Measurements from ENCODE around the gene SLC45A1. TPM values are rescaled to one million over a fixed set of nuclear protein-coding genes. Genes with fewer than 3 reads are reported as not detected.

Gene SLC45A1
- total RNA-seq, 1 experiment from 2014 or later, result 2.5 TPM

- Histone ChIP-seq H3K27ac (no peak overlapping the region), H3K9me3 (replicated peaks) (no peaks in the 10 kb centered on the region), H3K4me1 (replicated peaks) (no peaks in the 10 kb centered on the region), H3K27me3 (replicated peaks) (no peaks in the 10 kb centered on the region), H3K4me3 (no peak overlapping the region), H3K36me3 (no peaks in the 10 kb centered on the region)
- no peak for DNase-seq (ENCODE audit: low read depth in 1 of 2, low spot score in 2 of 2)
These were observed 16.4 kb downstream of the SLC45A1 start for GRCh38 chr1:8334106-8334851.

DNA sequence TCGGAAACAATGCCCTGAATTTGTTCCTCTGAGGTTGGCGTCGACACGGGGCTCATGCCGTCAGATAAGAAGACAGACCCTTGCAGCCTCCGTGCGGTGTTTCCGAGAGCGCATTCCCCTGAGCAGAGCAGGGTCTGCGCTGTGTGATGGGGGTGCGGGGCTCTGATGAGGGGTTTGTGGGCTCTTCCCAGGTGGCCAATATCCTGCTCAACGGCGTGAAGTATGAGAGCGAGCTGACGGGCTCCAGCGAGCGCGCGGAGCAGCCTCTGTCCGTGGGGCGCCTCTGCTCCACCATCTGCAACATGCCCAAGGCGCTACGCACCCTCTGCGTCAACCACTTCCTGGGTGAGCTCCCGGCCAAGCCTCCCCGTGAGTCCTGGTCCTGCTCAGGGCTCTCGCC is 17.3 kb downstream of the SLC45A1 start:
- no peak for DNase-seq (ENCODE audit: low read depth in 1 of 2, low spot score in 2 of 2)
- Histone ChIP-seq H3K27ac (no peak overlapping the region), H3K9me3 (replicated peaks) (no peaks in the 10 kb centered on the region), H3K4me1 (replicated peaks) (no peaks in the 10 kb centered on the region), H3K36me3 (no peaks in the 10 kb centered on the region), H3K27me3 (replicated peaks) (no peaks in the 10 kb centered on the region), H3K4me3 (no peak overlapping the region)

DNA sequence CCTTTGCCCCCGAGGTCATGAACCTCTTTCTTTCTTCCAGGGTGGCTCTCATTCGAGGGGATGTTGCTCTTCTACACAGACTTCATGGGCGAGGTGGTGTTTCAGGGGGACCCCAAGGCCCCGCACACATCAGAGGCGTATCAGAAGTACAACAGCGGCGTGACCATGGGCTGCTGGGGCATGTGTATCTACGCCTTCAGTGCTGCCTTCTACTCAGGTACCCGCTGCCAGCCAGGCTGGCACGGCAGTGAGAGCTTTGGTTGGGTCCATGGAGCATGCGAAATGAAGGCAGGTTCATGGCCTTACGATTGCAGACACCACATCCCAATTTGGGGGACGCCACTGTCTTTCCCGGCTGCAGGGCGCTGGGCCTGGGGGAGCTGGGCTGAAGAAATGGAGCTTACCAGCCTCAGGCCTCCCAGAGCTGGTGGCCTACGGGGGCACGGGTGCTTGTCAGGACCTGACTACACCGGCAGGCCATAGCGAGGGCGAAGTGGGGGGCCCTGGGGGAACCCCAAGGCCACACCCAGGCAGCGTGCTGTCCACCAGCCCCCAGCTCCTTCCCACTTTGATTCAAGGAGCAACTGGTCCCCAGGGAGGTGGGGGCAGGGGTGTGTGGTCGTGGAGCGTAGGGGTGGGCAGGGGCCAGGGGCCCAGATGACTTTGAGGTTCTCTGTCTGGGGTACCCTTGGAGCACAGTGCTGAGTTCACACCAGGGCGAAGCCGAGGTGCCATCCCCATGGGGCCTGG is 20.0 kb downstream of the SLC45A1 start:
- Histone ChIP-seq H3K4me3 (no peak overlapping the region), H3K27me3 (replicated peaks) (no peaks in the 10 kb centered on the region), H3K4me1 (replicated peaks) (peaks cover 19% of the 10 kb centered on the region), H3K27ac (no peak overlapping the region), H3K9me3 (replicated peaks) (no peaks in the 10 kb centered on the region), H3K36me3 (no peaks in the 10 kb centered on the region)
- no peak for DNase-seq (ENCODE audit: low read depth in 1 of 2, low spot score in 2 of 2)

DNA sequence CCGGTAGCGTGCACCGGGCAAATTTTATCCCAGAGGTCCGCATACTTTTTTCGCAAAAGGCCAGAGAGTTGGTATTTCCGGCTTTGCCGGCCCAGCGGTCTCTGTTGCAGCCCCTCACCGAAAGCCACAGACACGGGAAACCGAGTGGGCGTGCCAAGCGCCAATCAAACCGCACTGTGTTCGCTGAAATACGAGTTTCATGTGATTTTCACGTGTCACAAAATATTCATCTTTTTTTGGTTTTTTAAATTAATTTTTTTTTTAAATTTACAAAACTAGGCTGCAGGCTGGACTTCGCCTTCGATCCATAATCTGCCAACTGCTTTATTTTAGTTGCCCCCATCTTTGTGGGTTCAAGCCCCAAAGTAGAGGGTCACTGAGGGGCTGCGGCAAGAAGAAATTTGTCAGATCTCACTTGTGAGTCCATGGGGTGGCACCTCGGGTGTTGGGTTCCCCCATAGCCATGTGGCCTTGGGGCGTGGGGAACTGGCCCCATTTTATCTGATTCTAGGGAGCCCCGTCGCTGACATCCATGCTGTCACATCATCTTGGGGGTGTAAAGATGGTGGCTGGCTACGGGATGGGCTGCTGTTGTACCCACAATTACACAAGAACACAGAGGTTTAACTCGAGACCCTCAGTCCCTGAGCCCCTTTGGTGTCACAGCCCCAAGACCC is 20.8 kb downstream of the SLC45A1 start:
- H3K4me1 ChIP-seq (replicated peaks), result peaks cover 26% of the 10 kb centered on the region
- no peaks in the 10 kb centered on the region for H3K36me3 ChIP-seq
- no peaks in the 10 kb centered on the region for H3K9me3 ChIP-seq (replicated peaks)
- DNase-seq (ENCODE audit: low read depth in 1 of 2, low spot score in 2 of 2), result no peak
- no peak overlapping the region for H3K4me3 ChIP-seq
- H3K27ac ChIP-seq, result no peak overlapping the region
- H3K27me3 ChIP-seq (replicated peaks), result no peaks in the 10 kb centered on the region

- Histone ChIP-seq H3K4me1 (replicated peaks) (peaks cover 31% of the 10 kb centered on the region), H3K36me3 (no peaks in the 10 kb centered on the region), H3K9me3 (replicated peaks) (no peaks in the 10 kb centered on the region), H3K27ac (no peak overlapping the region), H3K4me3 (no peak overlapping the region), H3K27me3 (replicated peaks) (no peaks in the 10 kb centered on the region)
- DNase-seq (ENCODE audit: low read depth in 1 of 2, low spot score in 2 of 2), result no peak
These were observed 21.3 kb downstream of the SLC45A1 start for GRCh38 chr1:8339203-8339600.

- H3K4me3 ChIP-seq, result no peak overlapping the region
- no peaks in the 10 kb centered on the region for H3K36me3 ChIP-seq
- no peak for DNase-seq (ENCODE audit: low read depth in 1 of 2, low spot score in 2 of 2)
- no peaks in the 10 kb centered on the region for H3K27me3 ChIP-seq (replicated peaks)
- H3K27ac ChIP-seq, result no peak overlapping the region
- peaks cover 35% of the 10 kb centered on the region for H3K4me1 ChIP-seq (replicated peaks)
- H3K9me3 ChIP-seq (replicated peaks), result no peaks in the 10 kb centered on the region
These were observed 22.5 kb downstream of the SLC45A1 start for GRCh38 chr1:8340448-8340847.

DNA sequence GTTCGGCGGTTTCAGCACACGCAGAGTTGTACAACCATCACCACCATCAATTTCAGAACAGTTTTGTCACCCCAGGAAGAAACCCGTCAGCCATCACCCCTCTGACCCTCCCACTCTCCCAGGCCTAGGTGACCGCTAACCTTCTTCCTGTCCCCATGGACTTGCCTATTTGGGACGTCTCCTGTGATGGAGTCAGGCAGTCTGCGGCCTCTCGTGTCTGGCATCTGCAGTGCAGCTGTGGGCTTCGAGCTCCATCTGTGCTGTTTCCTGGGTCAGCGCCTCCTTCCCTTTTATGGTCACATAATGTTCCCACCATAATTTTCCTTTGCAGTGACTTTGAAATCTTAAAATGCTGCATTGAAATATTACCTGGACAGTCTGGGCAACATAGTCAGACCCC is 24.4 kb downstream of the SLC45A1 start:
- H3K4me3 ChIP-seq, result no peak overlapping the region
- no peaks in the 10 kb centered on the region for H3K9me3 ChIP-seq (replicated peaks)
- peak in 1 of 2 experiments; percentile 44 for DNase-seq (ENCODE audit: low read depth in 1 of 2, low spot score in 2 of 2)
- no peaks in the 10 kb centered on the region for H3K27me3 ChIP-seq (replicated peaks)
- H3K4me1 ChIP-seq (replicated peaks), result peaks cover 35% of the 10 kb centered on the region
- peak overlapping the region; percentile 97 for H3K27ac ChIP-seq
- no peaks in the 10 kb centered on the region for H3K36me3 ChIP-seq

- no peaks in the 10 kb centered on the region for H3K36me3 ChIP-seq
- no peaks in the 10 kb centered on the region for H3K9me3 ChIP-seq (replicated peaks)
- peaks cover 35% of the 10 kb centered on the region for H3K4me1 ChIP-seq (replicated peaks)
- no peak for DNase-seq (ENCODE audit: low read depth in 1 of 2, low spot score in 2 of 2)
- peak overlapping the region; percentile 97 for H3K27ac ChIP-seq
- H3K4me3 ChIP-seq, result no peak overlapping the region
- H3K27me3 ChIP-seq (replicated peaks), result no peaks in the 10 kb centered on the region
These were observed 25.1 kb downstream of the SLC45A1 start for GRCh38 chr1:8343044-8343443.

GRCh38 chr1:8343464-8344001 is 25.6 kb downstream of the SLC45A1 start:
- Histone ChIP-seq H3K27ac (peak overlapping the region; percentile 97), H3K9me3 (replicated peaks) (no peaks in the 10 kb centered on the region), H3K27me3 (replicated peaks) (no peaks in the 10 kb centered on the region), H3K4me1 (replicated peaks) (peaks cover 35% of the 10 kb centered on the region), H3K4me3 (peak overlapping the region; percentile 16), H3K36me3 (no peaks in the 10 kb centered on the region)
- DNase-seq (ENCODE audit: low read depth in 1 of 2, low spot score in 2 of 2), result peak; percentile 97 to 99

DNA sequence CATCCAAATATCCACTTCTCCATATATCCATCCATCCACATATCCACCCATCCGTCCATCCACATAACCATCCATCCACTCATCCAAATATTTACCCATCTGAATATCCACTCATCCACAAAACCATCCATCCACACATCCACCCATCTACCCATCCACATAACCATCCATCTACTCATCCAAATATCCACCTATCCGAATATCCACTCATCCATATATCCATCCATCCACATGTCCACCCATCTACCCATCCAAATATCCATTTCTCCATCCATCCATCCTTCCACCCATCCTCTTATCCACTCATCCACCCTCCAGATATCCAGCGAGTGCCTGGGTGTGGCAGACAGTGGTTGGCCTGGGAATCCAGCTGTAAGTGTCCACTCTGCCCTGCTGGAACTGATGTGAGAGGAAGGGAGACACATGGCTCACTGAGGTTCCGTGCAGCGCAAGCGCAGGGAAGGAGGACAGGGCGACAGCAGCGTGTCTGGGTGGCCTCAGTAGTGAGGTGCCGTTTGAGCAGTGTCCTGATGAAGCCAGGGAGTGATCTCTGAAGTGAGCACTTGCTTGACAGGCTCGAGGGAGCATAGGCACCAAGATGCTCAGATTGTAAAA is 27.1 kb downstream of the SLC45A1 start:
- no peak overlapping the region for H3K4me3 ChIP-seq
- peaks cover 39% of the 10 kb centered on the region for H3K4me1 ChIP-seq (replicated peaks)
- H3K27me3 ChIP-seq (replicated peaks), result no peaks in the 10 kb centered on the region
- no peak overlapping the region for H3K27ac ChIP-seq
- no peaks in the 10 kb centered on the region for H3K9me3 ChIP-seq (replicated peaks)
- H3K36me3 ChIP-seq, result no peaks in the 10 kb centered on the region
- no peak for DNase-seq (ENCODE audit: low read depth in 1 of 2, low spot score in 2 of 2)

GRCh38 chr1:8345621-8346415 is 27.9 kb downstream of the SLC45A1 start:
- Histone ChIP-seq H3K36me3 (no peaks in the 10 kb centered on the region), H3K9me3 (replicated peaks) (no peaks in the 10 kb centered on the region), H3K4me1 (replicated peaks) (peaks cover 39% of the 10 kb centered on the region), H3K27ac (no peak overlapping the region), H3K27me3 (replicated peaks) (no peaks in the 10 kb centered on the region), H3K4me3 (no peak overlapping the region)
- DNase-seq (ENCODE audit: low read depth in 1 of 2, low spot score in 2 of 2), result no peak

DNA sequence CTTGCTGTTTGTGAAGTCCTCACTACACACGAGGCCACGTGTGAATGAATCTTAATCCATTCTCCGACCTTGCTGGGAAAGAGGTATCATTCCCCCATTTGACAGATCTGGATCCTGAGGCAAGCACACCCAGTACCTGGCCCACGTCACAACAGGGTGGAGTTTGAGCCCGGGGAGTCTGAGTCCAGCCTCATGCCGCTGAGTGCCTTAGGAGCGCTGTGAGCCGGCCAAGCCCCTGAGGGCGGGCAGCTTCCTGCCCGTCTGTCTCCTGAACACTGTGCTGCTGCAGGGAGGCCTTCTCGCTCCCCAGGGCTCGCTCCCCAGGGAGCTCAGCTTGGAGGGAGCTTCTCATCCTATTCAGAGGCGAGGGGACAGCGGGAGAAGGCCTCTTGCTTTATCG is 29.7 kb downstream of the SLC45A1 start:
- DNase-seq (ENCODE audit: low read depth in 1 of 2, low spot score in 2 of 2), result no peak
- Histone ChIP-seq H3K9me3 (replicated peaks) (no peaks in the 10 kb centered on the region), H3K4me3 (no peak overlapping the region), H3K4me1 (replicated peaks) (peaks cover 23% of the 10 kb centered on the region), H3K36me3 (peaks cover 6% of the 10 kb centered on the region), H3K27me3 (replicated peaks) (no peaks in the 10 kb centered on the region), H3K27ac (no peak overlapping the region)

Measured in SJSA1 (cell line).